ENCODE data around the gene IL12B.

GRCh38 chr5:159286420-159287035 is 43.8 kb downstream of the IL12B start:
- TF ChIP-seq EZH2 (IDR thresholded peaks at IDR 0.05; ENCODE audit: low read depth), result no peak
- TF ChIP-seq, protein P1, sequence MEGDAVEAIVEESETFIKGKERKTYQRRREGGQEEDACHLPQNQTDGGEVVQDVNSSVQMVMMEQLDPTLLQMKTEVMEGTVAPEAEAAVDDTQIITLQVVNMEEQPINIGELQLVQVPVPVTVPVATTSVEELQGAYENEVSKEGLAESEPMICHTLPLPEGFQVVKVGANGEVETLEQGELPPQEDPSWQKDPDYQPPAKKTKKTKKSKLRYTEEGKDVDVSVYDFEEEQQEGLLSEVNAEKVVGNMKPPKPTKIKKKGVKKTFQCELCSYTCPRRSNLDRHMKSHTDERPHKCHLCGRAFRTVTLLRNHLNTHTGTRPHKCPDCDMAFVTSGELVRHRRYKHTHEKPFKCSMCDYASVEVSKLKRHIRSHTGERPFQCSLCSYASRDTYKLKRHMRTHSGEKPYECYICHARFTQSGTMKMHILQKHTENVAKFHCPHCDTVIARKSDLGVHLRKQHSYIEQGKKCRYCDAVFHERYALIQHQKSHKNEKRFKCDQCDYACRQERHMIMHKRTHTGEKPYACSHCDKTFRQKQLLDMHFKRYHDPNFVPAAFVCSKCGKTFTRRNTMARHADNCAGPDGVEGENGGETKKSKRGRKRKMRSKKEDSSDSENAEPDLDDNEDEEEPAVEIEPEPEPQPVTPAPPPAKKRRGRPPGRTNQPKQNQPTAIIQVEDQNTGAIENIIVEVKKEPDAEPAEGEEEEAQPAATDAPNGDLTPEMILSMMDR (conservative IDR thresholded peaks at IDR 0.05), result peak; percentile 68

All from PC-9 (cell line).